ENCODE measurements around the gene TLE5. TPM values are rescaled to one million over a fixed set of nuclear protein-coding genes. Genes with fewer than 3 reads are reported as not detected.

The TLE5 gene
- 100 to 1,000 TPM; 425 to 627 (median 469) TPM for polyA plus RNA-seq (ENCODE audit: insufficient read length in 4 of 4)

GRCh38 chr19:3062165-3063105 is at the start of gene TLE5:
TSS of gene TLE5 (minus strand) at chr19:3062495. CDS start at chr19:3062200, 295 bp downstream.
- DNase-seq (ENCODE audit: low read depth in 4 of 4, low spot score in 3 of 4), result no peak

- DNase-seq (ENCODE audit: low read depth in 4 of 4, low spot score in 3 of 4), result no peak
Observed at GRCh38 chr19:3111586-3112247, 49.4 kb upstream of the TLE5 start.

- no peak for DNase-seq (ENCODE audit: low read depth in 4 of 4, low spot score in 3 of 4)
Observed at GRCh38 chr19:3110126-3110825, 48.0 kb upstream of the TLE5 start.

- no peak for DNase-seq (ENCODE audit: low read depth in 4 of 4, low spot score in 3 of 4)
Observed at GRCh38 chr19:3109491-3109890, 47.2 kb upstream of the TLE5 start.

- no peak for DNase-seq (ENCODE audit: low read depth in 4 of 4, low spot score in 3 of 4)
Observed at GRCh38 chr19:3108775-3109174, 46.5 kb upstream of the TLE5 start.

GRCh38 chr19:3107658-3108057 is 45.4 kb upstream of the TLE5 start:
- DNase-seq (ENCODE audit: low read depth in 4 of 4, low spot score in 3 of 4), result no peak

GRCh38 chr19:3106509-3107141 is 44.3 kb upstream of the TLE5 start:
- no peak for DNase-seq (ENCODE audit: low read depth in 4 of 4, low spot score in 3 of 4)

GRCh38 chr19:3105641-3106508 is 43.6 kb upstream of the TLE5 start:
- DNase-seq (ENCODE audit: low read depth in 4 of 4, low spot score in 3 of 4), result no peak

GRCh38 chr19:3104708-3104983 is 42.4 kb upstream of the TLE5 start:
- DNase-seq (ENCODE audit: low read depth in 4 of 4, low spot score in 3 of 4), result no peak

GRCh38 chr19:3102239-3103140 is 40.2 kb upstream of the TLE5 start:
- DNase-seq (ENCODE audit: low read depth in 4 of 4, low spot score in 3 of 4), result no peak

- DNase-seq (ENCODE audit: low read depth in 4 of 4, low spot score in 3 of 4), result no peak
Observed at GRCh38 chr19:3100747-3101730, 38.7 kb upstream of the TLE5 start.

GRCh38 chr19:3100331-3100730 is 38.0 kb upstream of the TLE5 start:
- DNase-seq (ENCODE audit: low read depth in 4 of 4, low spot score in 3 of 4), result no peak

- DNase-seq (ENCODE audit: low read depth in 4 of 4, low spot score in 3 of 4), result no peak
Observed at GRCh38 chr19:3099347-3100145, 37.3 kb upstream of the TLE5 start.

- no peak for DNase-seq (ENCODE audit: low read depth in 4 of 4, low spot score in 3 of 4)
Observed at GRCh38 chr19:3098515-3099346, 36.4 kb upstream of the TLE5 start.

- DNase-seq (ENCODE audit: low read depth in 4 of 4, low spot score in 3 of 4), result no peak
Observed at GRCh38 chr19:3098141-3098514, 35.8 kb upstream of the TLE5 start.

- DNase-seq (ENCODE audit: low read depth in 4 of 4, low spot score in 3 of 4), result no peak
Observed at GRCh38 chr19:3097442-3097871, 35.2 kb upstream of the TLE5 start.

Data from left renal pelvis (tissue), 4 donors.